ENCODE measurements around the gene PCDH9. TPM values are rescaled to one million over a fixed set of nuclear protein-coding genes. Genes with fewer than 3 reads are reported as not detected.

The PCDH9 gene
- total and polyA plus RNA-seq, 7 donors: under 0.01 to 15.7 (median 8.7) TPM; not detected in 1

GRCh38 chr13:67200183-67200582 is 30.0 kb downstream of the PCDH9 start:
- H3K27ac ChIP-seq: no peak overlapping the region
- no peaks in the 10 kb centered on the region for H3K36me3 ChIP-seq
- intact Hi-C loops (cut with DNase I): no loop called here
- no peaks in the 10 kb centered on the region for H3K4me1 ChIP-seq
- no peak for DNase-seq
- no peak overlapping the region for H3K4me3 ChIP-seq
- no peaks in the 10 kb centered on the region for H3K9me3 ChIP-seq
- no peaks in the 10 kb centered on the region for H3K27me3 ChIP-seq
- TF ChIP-seq CTCF (IDR thresholded peaks at IDR 0.05): no peak
- no peak for TF ChIP-seq POLR2AphosphoS5 (IDR thresholded peaks at IDR 0.05)
- no peak for TF ChIP-seq EP300 (IDR thresholded peaks at IDR 0.05)
- no peak for TF ChIP-seq POLR2A (IDR thresholded peaks at IDR 0.05)

GRCh38 chr13:67197704-67198103 is 32.4 kb downstream of the PCDH9 start:
- no peaks in the 10 kb centered on the region for H3K36me3 ChIP-seq
- no peaks in the 10 kb centered on the region for H3K9me3 ChIP-seq
- WGBS, 2 donors: 96% methylated on average over 1 of the region's 1 CpG
- TF ChIP-seq POLR2A (IDR thresholded peaks at IDR 0.05): no peak
- TF ChIP-seq EP300 (IDR thresholded peaks at IDR 0.05): no peak
- TF ChIP-seq CTCF (IDR thresholded peaks at IDR 0.05): no peak
- TF ChIP-seq POLR2AphosphoS5 (IDR thresholded peaks at IDR 0.05): no peak
- no peak for DNase-seq
- intact Hi-C loops (cut with DNase I): no loop called here
- H3K27me3 ChIP-seq: no peaks in the 10 kb centered on the region
- no peak overlapping the region for H3K27ac ChIP-seq
- no peak overlapping the region for H3K4me3 ChIP-seq
- no peaks in the 10 kb centered on the region for H3K4me1 ChIP-seq

- no peaks in the 10 kb centered on the region for H3K36me3 ChIP-seq
- intact Hi-C loops (cut with DNase I): no loop called here
- H3K27me3 ChIP-seq: no peaks in the 10 kb centered on the region
- no peak for DNase-seq
- TF ChIP-seq EP300 (IDR thresholded peaks at IDR 0.05): no peak
- TF ChIP-seq POLR2AphosphoS5 (IDR thresholded peaks at IDR 0.05): no peak
- TF ChIP-seq POLR2A (IDR thresholded peaks at IDR 0.05): no peak
- no peak for TF ChIP-seq CTCF (IDR thresholded peaks at IDR 0.05)
- H3K9me3 ChIP-seq: no peaks in the 10 kb centered on the region
- H3K4me3 ChIP-seq: no peak overlapping the region
- no peaks in the 10 kb centered on the region for H3K4me1 ChIP-seq
- H3K27ac ChIP-seq: no peak overlapping the region
Observed at GRCh38 chr13:67193979-67194378, 36.2 kb downstream of the PCDH9 start.

- TF ChIP-seq POLR2AphosphoS5 (IDR thresholded peaks at IDR 0.05) (no peak), CTCF (IDR thresholded peaks at IDR 0.05) (no peak), POLR2A (IDR thresholded peaks at IDR 0.05) (no peak), EP300 (IDR thresholded peaks at IDR 0.05) (no peak)
- intact Hi-C loops (cut with DNase I): no loop called here
- Histone ChIP-seq H3K27ac (no peak overlapping the region), H3K36me3 (no peaks in the 10 kb centered on the region), H3K4me1 (no peaks in the 10 kb centered on the region), H3K9me3 (no peaks in the 10 kb centered on the region), H3K27me3 (no peaks in the 10 kb centered on the region), H3K4me3 (no peak overlapping the region)
- WGBS, 2 donors: 78 to 83% methylated on average over 4 of the region's 4 CpGs
- no peak for DNase-seq
Observed at GRCh38 chr13:67192751-67193150, 37.4 kb downstream of the PCDH9 start.

GRCh38 chr13:67186995-67187569 is 43.1 kb downstream of the PCDH9 start:
- WGBS, 2 donors: 55 to 73% methylated on average over 6 of the region's 6 CpGs
- no peak overlapping the region for H3K27ac ChIP-seq

More at GRCh38 chr13:67186995-67187569, 43.1 kb downstream of the PCDH9 start:
- Histone ChIP-seq H3K4me1 (no peaks in the 10 kb centered on the region), H3K9me3 (no peaks in the 10 kb centered on the region), H3K4me3 (no peak overlapping the region), H3K36me3 (no peaks in the 10 kb centered on the region), H3K27me3 (no peaks in the 10 kb centered on the region)
- TF ChIP-seq CTCF (IDR thresholded peaks at IDR 0.05): no peak
- intact Hi-C loops (cut with DNase I): no loop called here
- DNase-seq: no peak
